Myocyte (in vitro differentiated cells): ENCODE data around the gene CNOT1. TPM values are rescaled to one million over a fixed set of nuclear protein-coding genes. Genes with fewer than 3 reads are reported as not detected.
A peak's percentile ranks its signal among the peaks of the same experiment; 100 is the strongest.
"Not testable (repeated sequence)": the region's sequence is repeated elsewhere in the genome, so short reads cannot be mapped to it uniquely, and the experiment has no call there.

Experiments
- DNase-seq: peaks from one replicate; pipeline ENCODE4 v3.0.0-alpha.2; 2012; ENCODE audit warnings: low read depth
- total RNA-seq: library from RNA; depleted of rRNA; stranded (reverse); fragments of >200 nt; gene quantifications from 2 replicates; pipeline ENCODE4 v1.2.3, GENCODE V29; 2014

Gene CNOT1
- total RNA-seq, 1 donor from 2014 or later = 79.2 TPM

DNA sequence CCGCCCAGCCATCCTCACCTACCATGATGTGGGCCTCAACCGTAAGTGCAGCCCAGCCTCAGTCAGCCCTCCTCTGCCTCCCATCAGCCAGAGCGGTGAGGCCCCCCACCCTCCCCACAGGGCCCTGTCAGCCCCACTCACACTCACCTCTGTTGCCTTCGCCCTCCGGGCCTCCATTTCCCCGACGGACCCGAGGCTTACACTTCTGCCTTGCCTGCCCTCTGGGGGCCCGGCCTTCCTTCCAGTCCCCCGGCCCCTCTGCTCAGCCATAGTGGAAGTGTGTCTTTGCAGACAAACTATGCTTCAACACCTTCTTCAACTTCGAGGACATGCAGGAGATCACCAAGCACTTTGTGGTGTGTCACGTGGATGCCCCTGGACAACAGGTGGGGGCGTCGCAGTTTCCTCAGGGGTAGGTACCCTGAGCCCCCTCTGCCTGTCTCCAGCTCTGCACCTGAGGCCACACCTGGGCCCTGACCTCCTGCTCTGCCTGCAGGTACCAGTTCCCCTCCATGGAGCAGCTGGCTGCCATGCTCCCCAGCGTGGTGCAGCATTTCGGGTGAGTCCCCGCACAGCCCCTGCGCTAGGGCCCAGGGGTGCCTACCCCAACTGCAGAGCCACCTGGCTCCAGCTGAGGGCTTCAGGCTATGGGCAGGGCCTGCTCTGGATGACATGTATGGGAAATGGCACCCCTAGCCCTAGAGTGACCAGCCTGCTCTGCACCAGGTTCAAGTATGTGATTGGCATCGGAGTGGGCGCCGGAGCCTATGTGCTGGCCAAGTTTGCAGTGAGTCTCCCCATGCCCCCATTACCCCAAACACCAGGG is 125.5 kb downstream of the CNOT1 start:
- DNase-seq = no peak

GRCh38 chr16:58503166-58503862 is 126.3 kb downstream of the CNOT1 start:
- DNase-seq = no peak

DNA sequence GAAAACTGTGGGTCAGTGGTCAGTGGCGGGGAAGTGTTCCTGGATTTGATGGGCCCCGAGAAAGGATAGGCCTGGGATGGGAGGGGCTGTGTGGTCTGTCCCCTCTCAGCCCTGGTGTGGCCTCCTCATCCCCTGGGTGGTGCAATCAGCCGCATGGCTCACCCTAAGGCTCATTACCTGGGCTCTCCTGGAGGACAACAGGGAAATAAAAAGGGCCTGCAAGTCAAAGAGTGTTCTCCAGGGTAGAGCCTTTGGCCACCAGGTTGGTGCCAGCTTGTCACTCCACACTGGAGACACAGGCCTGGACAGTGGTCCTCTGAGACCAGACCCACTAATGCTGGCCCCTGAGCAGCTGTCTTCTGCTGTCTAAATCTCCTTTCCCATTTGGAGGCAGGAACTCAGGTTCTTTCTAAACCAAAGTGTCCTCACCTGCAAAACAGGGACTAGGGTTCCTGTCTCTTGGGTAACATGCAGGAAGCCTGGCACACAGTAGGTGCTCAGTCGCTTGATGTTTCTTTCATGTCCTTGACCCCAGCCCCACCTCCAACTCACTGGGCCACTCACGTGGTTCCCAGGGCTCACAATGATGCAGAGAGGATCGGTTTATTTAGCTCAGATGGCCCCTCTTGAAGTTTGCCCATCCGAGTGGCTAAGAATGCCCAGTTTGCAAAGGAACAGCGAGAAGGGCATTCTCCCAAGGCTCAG is 127.3 kb downstream of the CNOT1 start:
- no peak for DNase-seq

DNA sequence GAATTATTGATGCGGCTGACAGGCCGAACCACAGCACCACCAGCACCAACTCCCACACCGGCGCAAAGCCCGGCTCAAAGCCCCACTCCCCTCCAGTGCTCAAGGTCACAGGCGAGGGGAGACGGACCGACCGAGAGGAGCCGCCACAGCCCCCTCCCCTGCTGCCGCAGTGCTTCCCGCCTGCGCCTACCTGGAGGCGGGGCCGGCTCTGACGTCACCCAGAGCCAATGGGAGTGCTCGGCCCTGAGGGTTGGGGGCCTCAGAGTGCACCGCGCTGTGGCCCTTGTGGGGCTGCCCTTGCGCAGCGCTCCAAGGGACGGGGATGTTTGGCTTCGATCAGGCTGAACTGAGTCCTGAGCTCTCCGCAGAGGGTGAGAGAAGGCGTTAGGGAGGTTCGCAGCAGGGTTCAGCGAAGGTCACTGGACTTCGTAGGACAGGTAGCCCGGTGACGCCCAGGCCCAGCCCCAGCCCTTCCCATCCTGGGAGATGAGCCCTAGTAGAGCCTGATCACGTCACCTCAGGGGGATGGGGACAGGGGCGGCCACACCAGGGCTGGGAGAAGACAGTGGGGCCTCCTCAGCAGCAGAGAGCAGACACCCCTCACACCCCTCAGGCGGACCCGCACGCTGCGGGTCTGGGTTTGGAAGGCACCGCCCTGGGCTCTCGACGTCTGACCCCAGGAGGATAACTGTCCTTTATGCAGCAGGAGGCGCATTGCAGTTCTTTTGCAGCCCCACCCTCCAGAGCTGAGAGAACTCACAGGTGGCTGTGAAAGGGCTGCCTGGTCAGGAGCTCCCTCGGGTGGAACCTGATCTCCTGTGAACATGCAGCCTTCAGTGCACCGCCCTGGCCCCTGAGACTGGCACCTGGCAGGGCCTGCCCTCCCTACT is 128.1 kb downstream of the CNOT1 start:
- DNase-seq = no peak

DNA sequence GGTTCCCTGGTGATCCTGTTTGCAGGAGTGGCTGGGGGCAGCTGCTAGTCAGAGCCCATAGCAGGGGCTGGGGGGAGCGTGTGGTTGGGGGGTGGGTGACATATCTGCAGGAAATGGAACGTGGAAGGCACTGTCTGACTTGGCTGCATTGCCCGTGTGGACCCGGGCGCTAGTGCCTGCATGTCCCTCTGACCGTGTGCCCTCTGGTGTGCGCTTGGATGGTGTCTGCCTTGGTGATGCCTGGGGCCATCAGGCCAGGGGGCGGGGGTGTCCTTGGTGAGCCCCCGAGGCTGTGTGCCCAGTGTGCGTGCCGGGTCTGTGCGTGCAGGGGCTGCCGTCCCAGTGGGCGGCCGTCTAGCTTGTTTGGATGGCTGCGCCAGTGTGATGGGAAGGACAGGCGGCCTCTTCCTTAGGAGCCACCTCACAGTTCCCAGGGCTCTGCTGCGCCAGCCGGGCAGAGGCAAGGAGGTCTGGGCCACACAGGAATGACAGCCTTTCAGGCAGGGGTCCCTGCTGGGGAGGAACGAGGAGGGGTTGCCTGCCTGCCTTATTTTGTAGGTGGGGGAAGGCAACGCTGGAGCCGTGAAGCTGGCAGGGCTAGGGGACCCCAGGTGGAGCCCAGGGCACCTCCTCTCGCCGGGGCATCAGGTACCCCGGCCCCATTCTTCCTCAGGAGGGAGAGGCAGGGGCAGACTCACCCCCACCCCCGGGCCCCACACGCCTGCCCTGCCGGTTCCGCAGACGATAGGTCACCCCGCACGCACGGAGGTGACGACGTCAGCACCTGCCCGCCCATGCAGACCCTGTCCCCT is 129.0 kb downstream of the CNOT1 start:
- no peak for DNase-seq

GRCh38 chr16:58499615-58500351 is 129.8 kb downstream of the CNOT1 start, which contains the start of gene NDRG4:
NDRG4 (plus strand) TSS chr16:58500143; CDS start chr16:58500249, 106 bp downstream.
- DNase-seq = peak; percentile 63

- no peak for DNase-seq
Measured at GRCh38 chr16:58499092-58499511, 130.5 kb downstream of the CNOT1 start.

DNA sequence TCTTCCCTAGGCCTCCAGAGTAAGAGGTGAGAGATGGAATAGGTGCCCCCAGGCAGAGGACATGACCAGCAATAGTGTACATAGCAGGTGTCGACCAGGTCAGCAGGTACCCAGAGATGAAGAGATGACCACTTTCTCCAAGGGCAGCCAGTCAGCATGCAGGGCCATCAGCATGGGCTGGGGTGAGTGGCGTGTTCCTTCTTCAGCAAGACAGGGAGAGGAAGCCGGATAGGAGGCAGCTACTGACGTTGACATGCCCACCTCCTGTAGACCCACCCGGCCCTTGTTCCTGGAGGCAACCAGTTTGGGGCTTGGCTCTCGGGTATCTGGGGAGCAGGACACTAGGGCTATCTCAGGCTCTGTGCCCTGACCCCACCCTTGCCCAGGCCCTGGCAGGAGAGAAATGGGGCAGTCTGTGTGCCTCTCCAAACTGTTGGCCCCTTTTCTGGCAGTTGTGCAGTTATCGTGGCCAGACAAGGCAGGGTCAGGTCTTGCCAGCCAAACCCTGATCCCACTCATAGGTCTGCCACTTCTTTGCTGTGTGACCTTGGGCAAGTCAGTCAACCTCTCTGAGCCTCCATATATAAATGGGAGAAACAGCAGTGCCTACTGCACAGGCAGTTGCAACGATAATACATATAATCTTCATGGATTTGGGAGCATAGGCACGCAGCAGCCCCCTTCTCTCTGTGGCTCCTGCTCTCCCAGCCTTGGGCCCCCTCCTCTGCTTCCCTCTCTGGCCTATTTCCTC is 131.1 kb downstream of the CNOT1 start:
- DNase-seq = no peak

DNA sequence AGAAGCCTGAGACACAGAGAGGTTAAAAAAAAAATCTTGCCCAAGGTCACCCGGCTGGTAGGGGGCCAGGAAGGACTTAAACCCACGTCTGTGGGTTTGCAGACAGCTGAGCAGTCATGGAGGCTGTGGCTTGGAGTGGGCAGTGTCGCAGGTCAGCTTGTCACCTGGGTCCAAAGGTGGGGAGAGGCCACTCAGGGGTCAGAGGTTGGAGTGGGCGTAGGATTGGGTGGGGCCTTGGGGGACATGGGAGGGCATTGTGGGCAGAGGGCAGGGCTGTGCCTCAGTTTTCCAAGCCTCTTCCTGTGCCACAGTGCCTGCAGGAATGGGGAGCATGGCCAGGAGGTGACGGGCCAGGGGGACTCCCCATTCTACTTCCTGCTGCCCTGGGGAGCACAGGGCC is 131.7 kb downstream of the CNOT1 start:
- no peak for DNase-seq

DNA sequence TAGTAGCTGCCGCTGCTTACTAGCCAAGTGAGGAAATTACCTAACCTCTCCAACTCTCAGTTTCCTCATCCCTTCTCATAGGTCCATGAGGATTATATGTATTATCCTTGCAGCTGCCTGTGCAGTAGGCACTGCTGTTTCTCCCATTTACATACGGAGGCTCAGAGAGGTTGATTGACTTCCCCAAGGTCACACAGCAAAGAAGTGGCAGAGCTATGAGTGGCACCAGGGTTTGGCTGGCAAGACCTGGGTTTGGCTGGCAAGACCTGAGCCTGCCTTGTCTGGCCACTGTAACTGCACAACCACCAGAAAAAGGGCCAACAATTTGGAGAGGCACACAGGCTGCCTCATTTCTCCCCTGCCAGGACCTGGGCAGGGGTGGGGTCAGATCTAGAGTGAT is 132.2 kb downstream of the CNOT1 start:
- no peak for DNase-seq

DNA sequence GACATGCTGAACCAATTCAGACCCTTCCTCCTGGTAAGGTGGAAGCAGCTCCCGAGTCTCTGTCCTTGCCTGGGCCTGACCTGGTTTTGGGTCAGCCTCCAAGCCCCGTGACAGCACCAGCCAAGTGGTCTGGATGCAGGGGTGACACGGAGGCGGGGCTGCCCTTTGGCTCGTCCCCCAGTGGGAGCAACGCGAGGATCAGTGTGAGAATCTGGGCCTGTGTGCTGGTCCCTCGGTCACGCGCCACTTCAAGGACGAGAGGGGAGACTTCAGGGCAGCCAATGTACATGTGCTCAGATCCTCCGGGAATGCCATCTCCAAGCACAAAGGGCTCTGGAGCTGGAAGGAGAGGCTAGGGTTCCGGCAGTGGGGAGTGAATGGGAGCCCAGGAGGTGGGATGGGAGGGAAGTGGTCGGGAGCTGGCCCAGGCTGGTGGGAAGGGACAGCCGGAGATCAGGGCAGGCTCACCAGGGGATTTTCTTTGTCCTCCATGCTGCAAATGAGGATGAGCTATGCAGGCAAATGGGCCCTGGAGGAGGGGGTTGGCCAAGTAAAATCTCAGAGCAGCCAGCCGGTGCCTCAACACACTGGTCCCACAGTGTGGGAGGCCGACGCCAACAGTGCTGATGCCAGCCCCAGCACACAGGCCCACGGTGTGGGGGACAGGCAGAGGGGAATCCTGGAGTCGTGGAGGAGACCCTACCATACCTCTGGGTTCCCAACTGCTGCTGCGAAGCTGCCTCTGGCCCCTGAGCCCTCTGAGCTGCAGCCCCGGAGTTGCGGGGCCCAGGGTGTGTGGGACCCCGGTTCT is 133.9 kb downstream of the CNOT1 start:
- no peak for DNase-seq

DNA sequence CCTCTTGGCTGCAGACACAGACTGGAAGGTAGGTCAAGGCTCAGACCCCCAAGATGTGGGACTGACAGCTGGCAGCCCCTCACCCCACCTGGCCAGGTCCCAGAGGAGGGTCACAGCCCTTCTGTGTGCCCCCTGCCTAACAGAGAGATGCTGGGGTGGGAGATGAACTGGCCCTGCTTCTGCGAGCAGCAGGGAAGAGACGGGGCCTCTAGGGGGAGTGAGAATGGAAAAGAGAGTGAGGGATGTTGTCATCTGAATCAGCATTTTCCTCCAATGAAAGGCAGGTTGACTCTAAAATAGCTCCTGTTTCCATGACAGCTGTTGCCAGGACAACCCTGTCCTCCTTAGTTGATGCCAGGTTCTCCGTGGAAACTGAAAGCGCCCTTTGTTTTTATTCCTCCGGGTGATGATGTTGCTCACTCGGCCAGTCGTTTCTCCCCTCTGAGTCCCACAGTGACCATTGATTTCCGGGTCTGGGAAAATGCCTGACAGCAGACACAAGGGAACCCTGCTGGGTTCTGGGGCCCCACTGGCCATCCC is 134.6 kb downstream of the CNOT1 start:
- peak; percentile 93 for DNase-seq

- no peak for DNase-seq
Measured at GRCh38 chr16:58493756-58494431, 135.7 kb downstream of the CNOT1 start.

- peak; percentile 44 for DNase-seq
Measured at GRCh38 chr16:58492735-58493134, 136.9 kb downstream of the CNOT1 start.

- DNase-seq = peak; percentile 71
Measured at GRCh38 chr16:58492066-58492465, 137.6 kb downstream of the CNOT1 start.

GRCh38 chr16:58490539-58490938 is 139.1 kb downstream of the CNOT1 start:
- not testable (repeated sequence) for DNase-seq

DNA sequence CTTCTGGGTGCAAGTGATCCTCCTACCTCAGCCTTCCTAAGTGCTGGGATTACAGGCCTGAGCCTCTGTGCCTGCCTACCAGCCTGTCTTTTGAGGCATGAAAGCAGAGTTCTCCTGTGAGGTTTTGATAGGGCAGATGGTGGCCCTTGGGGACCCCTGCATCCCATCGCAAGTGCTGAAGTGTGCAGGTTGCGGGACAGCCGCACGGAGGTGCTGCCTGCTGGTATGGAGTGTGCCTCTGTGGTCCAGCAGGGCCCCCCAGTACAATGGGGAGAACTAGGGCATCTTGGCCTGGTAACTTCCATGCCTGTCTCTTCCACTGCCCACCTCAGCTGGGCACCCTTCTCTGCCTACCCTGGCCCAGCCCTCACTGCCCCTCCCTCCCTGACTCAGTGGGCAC is 139.6 kb downstream of the CNOT1 start:
- no peak for DNase-seq
